SU-DHL-6 (cell line): Measurements from ENCODE around the gene ABLIM1.

ENCODE experiments used
- H2AFZ ChIP-seq: fragments of 200-600 bp; sonication (generic); 2 replicates; pipeline ENCODE4 v1.6.1; 2014; ENCODE audit warnings: low read depth, mild to moderate bottlenecking, moderate library complexity, mixed read lengths, antibody characterized with exemption, low read length; ENCODE audit not compliant: severe bottlenecking
- H3F3A ChIP-seq: fragments of 200-600 bp; shearing (Covaris generic); 2 replicates; pipeline ENCODE4 v1.6.0; 2016; ENCODE audit warnings: antibody characterized with exemption, mild to moderate bottlenecking; ENCODE audit not compliant: insufficient read depth
- H3K27ac ChIP-seq: fragments of 200-600 bp; sonication (generic); 2 replicates; pipeline ENCODE4 v1.5.1; 2016; ENCODE audit warnings: low read depth, mild to moderate bottlenecking, low read length, moderate library complexity, mixed read lengths
- H3K27me3 ChIP-seq: fragments of 200-600 bp; sonication (generic), shearing (Covaris generic); 2 replicates; pipeline ENCODE4 v1.6.0; 2014; ENCODE audit warnings: mild to moderate bottlenecking, low read length
- H3K36me3 ChIP-seq: fragments of 200-600 bp; sonication (generic); 2 replicates; pipeline ENCODE4 v1.6.1; 2014; ENCODE audit warnings: mild to moderate bottlenecking, low read length, mixed read lengths
- H3K4me2 ChIP-seq: fragments of 300-600, 200-600 bp; shearing (Covaris generic), sonication (generic); 2 replicates; pipeline ENCODE4 v1.6.0; 2014; ENCODE audit warnings: low read length, low read depth, mild to moderate bottlenecking; ENCODE audit not compliant: poor library complexity, severe bottlenecking
- H3K4me3 ChIP-seq: fragments of 200-600 bp; sonication (generic); 2 replicates; pipeline ENCODE4 v1.5.1; 2014; ENCODE audit warnings: antibody characterized with exemption, low read length, mild to moderate bottlenecking, mixed read lengths; ENCODE audit not compliant: insufficient read depth, poor library complexity, severe bottlenecking
- H3K79me2 ChIP-seq: fragments of 200-600 bp; sonication (generic); 2 replicates; pipeline ENCODE4 v1.6.1; 2014; ENCODE audit warnings: mild to moderate bottlenecking, low read length, moderate library complexity; ENCODE audit not compliant: insufficient read depth
- H3K9ac ChIP-seq: fragments of 200-600 bp; sonication (generic); 2 replicates; pipeline ENCODE4 v1.7.0; 2014; ENCODE audit warnings: mild to moderate bottlenecking, low read length
- H3K9me2 ChIP-seq: fragments of 200-600 bp; sonication (generic); replicated peaks from 2 replicates; pipeline ENCODE4 v1.6.1; 2014; ENCODE audit warnings: low read length; ENCODE audit not compliant: insufficient read depth
- H3K9me3 ChIP-seq: fragments of 200-600 bp; sonication (generic); 2 replicates; pipeline ENCODE4 v1.6.1; 2014; ENCODE audit warnings: low read length, mixed read lengths; ENCODE audit not compliant: insufficient read depth
- H4K20me1 ChIP-seq: fragments of 200-600 bp; sonication (generic); 2 replicates; pipeline ENCODE4 v1.6.1; 2014; ENCODE audit warnings: low read depth, mild to moderate bottlenecking, antibody characterized with exemption, low read length, moderate library complexity, mixed read lengths
- CTCF ChIP-seq: fragments of 200-600 bp; sonication (generic); IDR thresholded peaks from one replicate; pipeline ENCODE4 v1.5.1; 2017; ENCODE audit warnings: antibody characterized with exemption, mild to moderate bottlenecking, low read length, moderate library complexity; ENCODE audit not compliant: insufficient read depth, poor library complexity, severe bottlenecking
- EZH2phosphoT487 ChIP-seq: fragments of 200-600 bp; sonication (generic), shearing (Covaris generic); conservative IDR thresholded peaks from 2 replicates; pipeline ENCODE4 v1.6.1; 2018; ENCODE audit warnings: mild to moderate bottlenecking, antibody characterized with exemption, low read length, moderate library complexity, mixed read lengths

The ABLIM1 gene

GRCh38 chr10:114584419-114584818 is 73.7 kb downstream of the ABLIM1 start:
- no peaks in the 10 kb centered on the region for H3K9me3 ChIP-seq
- H3F3A ChIP-seq, result no peaks in the 10 kb centered on the region
- no peaks in the 10 kb centered on the region for H3K9me2 ChIP-seq
- TF ChIP-seq EZH2phosphoT487 (no peak), CTCF (no peak)
- no peak overlapping the region for H3K4me3 ChIP-seq
- H3K27me3 ChIP-seq, result no peaks in the 10 kb centered on the region
- H2AFZ ChIP-seq, result no peak overlapping the region
- no peaks in the 10 kb centered on the region for H3K36me3 ChIP-seq
- no peak overlapping the region for H3K9ac ChIP-seq
- H3K4me2 ChIP-seq, result no peak overlapping the region
- no peaks in the 10 kb centered on the region for H4K20me1 ChIP-seq
- no peaks in the 10 kb centered on the region for H3K79me2 ChIP-seq
- H3K27ac ChIP-seq, result no peak overlapping the region

DNA sequence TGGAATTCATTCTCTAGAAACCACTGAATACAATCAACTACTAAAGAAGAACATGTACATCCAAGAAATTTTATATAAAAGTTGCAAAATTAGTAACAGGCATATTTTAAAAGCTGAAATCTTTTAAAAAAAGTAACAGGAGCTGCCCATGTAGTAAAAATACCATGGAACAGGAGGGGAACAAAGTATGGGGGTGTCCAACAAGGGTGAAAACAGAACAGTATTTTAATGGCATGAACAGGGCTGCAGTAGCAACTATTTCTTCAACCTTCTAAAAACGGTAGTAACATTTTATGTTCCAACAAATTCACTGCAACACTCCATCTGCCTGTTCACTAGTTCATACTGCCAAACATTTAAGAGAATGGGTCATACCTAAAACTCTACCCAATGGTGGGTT is 77.0 kb downstream of the ABLIM1 start:
- Histone ChIP-seq H3F3A (no peaks in the 10 kb centered on the region), H3K27me3 (no peaks in the 10 kb centered on the region), H3K9ac (no peak overlapping the region), H3K36me3 (no peaks in the 10 kb centered on the region), H3K9me3 (no peaks in the 10 kb centered on the region), H3K27ac (no peak overlapping the region), H4K20me1 (no peaks in the 10 kb centered on the region), H3K9me2 (no peaks in the 10 kb centered on the region), H3K79me2 (no peaks in the 10 kb centered on the region), H2AFZ (no peak overlapping the region), H3K4me3 (no peak overlapping the region), H3K4me2 (no peak overlapping the region)
- TF ChIP-seq EZH2phosphoT487 (no peak), CTCF (no peak)

GRCh38 chr10:114577133-114577532 is 80.9 kb downstream of the ABLIM1 start:
- TF ChIP-seq EZH2phosphoT487, result no peak
- no peak for TF ChIP-seq CTCF
- Histone ChIP-seq H3K27ac (no peak overlapping the region), H3F3A (no peaks in the 10 kb centered on the region)

More at GRCh38 chr10:114577133-114577532, 80.9 kb downstream of the ABLIM1 start:
- Histone ChIP-seq H2AFZ (no peak overlapping the region), H3K36me3 (no peaks in the 10 kb centered on the region), H3K27me3 (no peaks in the 10 kb centered on the region), H4K20me1 (no peaks in the 10 kb centered on the region), H3K9me3 (no peaks in the 10 kb centered on the region), H3K9ac (no peak overlapping the region), H3K9me2 (no peaks in the 10 kb centered on the region), H3K4me2 (no peak overlapping the region), H3K79me2 (no peaks in the 10 kb centered on the region), H3K4me3 (no peak overlapping the region)
